Astrocyte (in vitro differentiated cells and primary cell): ENCODE measurements around the gene NT5C1A. TPM values are rescaled to one million over a fixed set of nuclear protein-coding genes. Genes with fewer than 3 reads are reported as not detected.

Experiments
- DNase-seq: peaks from one replicate; pipeline ENCODE4 v3.0.0-alpha.2; 2010; ENCODE audit warnings: low read depth
- FAIRE-seq: peaks from 2 replicates; lab custom pipeline; 2011; peaks lifted over from hg19 to GRCh38; lab: Jason Lieb, UNC
- H2AFZ ChIP-seq: 2 replicates; pipeline ENCODE4 v1.6.0; 2012; ENCODE audit warnings: low read depth, low read length, inconsistent platforms
- H3K27ac ChIP-seq: 2 replicates; pipeline ENCODE4 v1.5.1; 2011; ENCODE audit warnings: low read depth, low read length, inconsistent platforms
- H3K27me3 ChIP-seq: 2 replicates; pipeline ENCODE4 v1.6.0; 2011; ENCODE audit warnings: low read length, inconsistent platforms; ENCODE audit not compliant: insufficient read depth
- H3K36me3 ChIP-seq: 2 replicates; pipeline ENCODE4 v1.5.1; 2011; ENCODE audit warnings: low read length, inconsistent platforms; ENCODE audit not compliant: insufficient read depth
- H3K4me1 ChIP-seq: 2 replicates; pipeline ENCODE4 v1.5.1; 2011; ENCODE audit warnings: low read length, inconsistent platforms; ENCODE audit not compliant: insufficient read depth
- H3K4me2 ChIP-seq: 2 replicates; pipeline ENCODE4 v1.6.0; 2012; ENCODE audit warnings: low read length, inconsistent platforms
- H3K4me3 ChIP-seq: 2 replicates; pipeline ENCODE4 v1.5.1; 2011; ENCODE audit warnings: low read depth, mild to moderate bottlenecking, low read length, inconsistent platforms; ENCODE audit not compliant: insufficient read depth
- H3K79me2 ChIP-seq: 2 replicates; pipeline ENCODE4 v1.6.0; 2012; ENCODE audit warnings: mild to moderate bottlenecking, low read length, inconsistent platforms; ENCODE audit not compliant: insufficient read depth
- H3K9ac ChIP-seq: 2 replicates; pipeline ENCODE4 v1.6.0; 2012; ENCODE audit warnings: mild to moderate bottlenecking, low read length, inconsistent platforms
- H3K9me3 ChIP-seq: 2 replicates; pipeline ENCODE4 v1.5.1; 2012; ENCODE audit warnings: low read depth, mild to moderate bottlenecking, low read length, inconsistent platforms; ENCODE audit not compliant: insufficient read depth
- H4K20me1 ChIP-seq: 2 replicates; pipeline ENCODE4 v1.6.0; 2012; ENCODE audit warnings: low read length, inconsistent platforms; ENCODE audit not compliant: insufficient read depth
- H3K27ac Mint-ChIP-seq: one replicate; pipeline ENCODE4 v1.8.0; 2021; ENCODE audit warnings: mild to moderate bottlenecking, mixed read lengths; ENCODE audit not compliant: unreplicated experiment
- H3K27me3 Mint-ChIP-seq: one replicate; pipeline ENCODE4 v1.8.0; 2021; ENCODE audit warnings: low read depth, mixed read lengths; ENCODE audit not compliant: unreplicated experiment
- H3K36me3 Mint-ChIP-seq: one replicate; pipeline ENCODE4 v1.8.0; 2021; ENCODE audit warnings: low read depth, mixed read lengths; ENCODE audit not compliant: unreplicated experiment
- H3K4me1 Mint-ChIP-seq: one replicate; pipeline ENCODE4 v1.8.0; 2021; ENCODE audit warnings: low read depth, mixed read lengths; ENCODE audit not compliant: unreplicated experiment
- H3K4me3 Mint-ChIP-seq: one replicate; pipeline ENCODE4 v1.8.0; 2021; ENCODE audit warnings: mild to moderate bottlenecking, moderate library complexity, mixed read lengths; ENCODE audit not compliant: unreplicated experiment
- H3K9me3 Mint-ChIP-seq: one replicate; pipeline ENCODE4 v1.8.0; 2021; ENCODE audit warnings: mild to moderate bottlenecking, mixed read lengths; ENCODE audit not compliant: unreplicated experiment
- EZH2 ChIP-seq: IDR thresholded peaks from 2 replicates; pipeline ENCODE4 v1.6.1; 2012; ENCODE audit warnings: mild to moderate bottlenecking, low read length, inconsistent platforms; ENCODE audit not compliant: insufficient read depth
- total RNA-seq: library from RNA; stranded (reverse); gene quantifications from 2 replicates; pipeline ENCODE4 v1.2.1, GENCODE V29; 2021
- TF ChIP-seq, protein P1 (sequence below): IDR thresholded peaks from 2 replicates; pipeline ENCODE4 v1.5.1; 2011; ENCODE audit warnings: low read depth, mild to moderate bottlenecking, inconsistent platforms, low read length, moderate library complexity; ENCODE audit not compliant: insufficient read depth

Gene NT5C1A
- total RNA-seq, 1 donor from 2014 or later, result 0.20 TPM

DNA sequence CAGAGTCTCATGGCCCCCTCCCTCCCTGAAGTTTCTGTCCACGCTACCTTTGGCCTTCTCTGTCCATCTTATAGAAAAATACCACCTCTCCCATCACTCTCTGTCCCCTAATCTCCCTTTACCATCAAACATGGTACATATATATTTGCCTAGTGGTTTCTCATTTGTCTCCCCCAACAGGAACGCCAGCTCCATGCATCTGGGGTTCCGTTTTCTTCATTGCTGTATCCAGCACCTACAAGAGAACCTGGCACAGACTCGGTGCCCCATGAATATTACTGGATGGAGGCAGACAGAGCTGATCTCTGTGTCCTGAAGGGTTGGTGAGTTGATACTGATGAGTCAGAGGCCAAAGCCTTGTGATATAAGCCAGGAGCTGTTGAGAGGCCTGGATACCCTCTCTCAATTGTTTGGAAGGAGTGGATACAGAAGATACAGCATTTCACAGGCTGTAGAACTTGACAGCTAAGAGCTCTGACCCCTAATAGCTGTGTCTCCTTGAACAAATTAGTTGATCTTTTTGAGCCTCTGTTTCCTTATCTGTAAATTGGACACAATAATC lies 54.3 kb downstream of the NT5C1A start:
- peaks cover 6% of the 10 kb centered on the region for H3K27me3 Mint-ChIP-seq
- no peaks in the 10 kb centered on the region for H4K20me1 ChIP-seq
- no peak for DNase-seq
- no peaks in the 10 kb centered on the region for H3K79me2 ChIP-seq
- no peak for TF ChIP-seq EZH2
- TF ChIP-seq, protein P1, sequence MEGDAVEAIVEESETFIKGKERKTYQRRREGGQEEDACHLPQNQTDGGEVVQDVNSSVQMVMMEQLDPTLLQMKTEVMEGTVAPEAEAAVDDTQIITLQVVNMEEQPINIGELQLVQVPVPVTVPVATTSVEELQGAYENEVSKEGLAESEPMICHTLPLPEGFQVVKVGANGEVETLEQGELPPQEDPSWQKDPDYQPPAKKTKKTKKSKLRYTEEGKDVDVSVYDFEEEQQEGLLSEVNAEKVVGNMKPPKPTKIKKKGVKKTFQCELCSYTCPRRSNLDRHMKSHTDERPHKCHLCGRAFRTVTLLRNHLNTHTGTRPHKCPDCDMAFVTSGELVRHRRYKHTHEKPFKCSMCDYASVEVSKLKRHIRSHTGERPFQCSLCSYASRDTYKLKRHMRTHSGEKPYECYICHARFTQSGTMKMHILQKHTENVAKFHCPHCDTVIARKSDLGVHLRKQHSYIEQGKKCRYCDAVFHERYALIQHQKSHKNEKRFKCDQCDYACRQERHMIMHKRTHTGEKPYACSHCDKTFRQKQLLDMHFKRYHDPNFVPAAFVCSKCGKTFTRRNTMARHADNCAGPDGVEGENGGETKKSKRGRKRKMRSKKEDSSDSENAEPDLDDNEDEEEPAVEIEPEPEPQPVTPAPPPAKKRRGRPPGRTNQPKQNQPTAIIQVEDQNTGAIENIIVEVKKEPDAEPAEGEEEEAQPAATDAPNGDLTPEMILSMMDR, result no peak
- no peak overlapping the region for H3K27ac Mint-ChIP-seq
- H3K36me3 ChIP-seq, result no peaks in the 10 kb centered on the region
- no peak overlapping the region for H2AFZ ChIP-seq
- H3K9me3 Mint-ChIP-seq, result peaks cover 4% of the 10 kb centered on the region
- H3K4me2 ChIP-seq, result no peak overlapping the region
- H3K36me3 Mint-ChIP-seq, result no peaks in the 10 kb centered on the region
- no peak overlapping the region for H3K4me3 Mint-ChIP-seq
- no peak overlapping the region for H3K27ac ChIP-seq
- H3K4me3 ChIP-seq, result no peak overlapping the region
- H3K4me1 ChIP-seq, result no peaks in the 10 kb centered on the region
- no peak overlapping the region for H3K9ac ChIP-seq
- no peaks in the 10 kb centered on the region for H3K27me3 ChIP-seq
- no peak for FAIRE-seq
- H3K9me3 ChIP-seq, result no peaks in the 10 kb centered on the region
- no peaks in the 10 kb centered on the region for H3K4me1 Mint-ChIP-seq

DNA sequence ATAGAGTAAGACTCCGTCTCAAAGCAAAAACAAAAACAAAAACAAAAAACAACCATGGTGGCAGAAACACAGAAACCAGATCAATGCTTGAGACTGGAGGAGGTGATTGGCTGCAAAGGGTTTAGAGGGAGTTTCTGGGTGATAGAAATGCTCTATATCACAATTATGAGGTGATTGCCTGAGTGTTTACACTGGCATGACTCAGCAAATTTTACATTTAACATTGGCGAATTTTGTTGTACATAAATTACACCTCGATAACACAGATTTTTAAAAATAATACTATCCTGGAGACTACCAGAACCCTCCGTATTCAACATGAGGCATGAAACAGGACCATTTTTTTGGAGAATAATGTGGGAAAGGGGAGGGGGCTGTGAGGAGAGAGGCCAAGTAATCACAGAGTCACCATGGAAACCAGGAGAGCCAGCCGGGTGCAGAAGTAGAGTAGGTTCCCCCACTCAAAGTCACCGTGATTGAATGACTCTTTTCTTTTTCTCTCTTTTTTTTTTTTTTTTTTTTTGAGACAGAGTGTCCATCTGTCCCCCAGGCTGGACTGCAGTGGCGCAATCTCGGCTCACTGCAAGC lies 56.7 kb downstream of the NT5C1A start:
- TF ChIP-seq EZH2, result no peak
- TF ChIP-seq, protein P1, result no peak
- no peak overlapping the region for H3K9ac ChIP-seq
- H3K9me3 ChIP-seq, result no peaks in the 10 kb centered on the region
- peaks cover 16% of the 10 kb centered on the region for H3K27me3 Mint-ChIP-seq
- H2AFZ ChIP-seq, result no peak overlapping the region
- no peaks in the 10 kb centered on the region for H3K36me3 ChIP-seq
- FAIRE-seq (no peak), DNase-seq (no peak)
- no peaks in the 10 kb centered on the region for H4K20me1 ChIP-seq
- no peak overlapping the region for H3K27ac ChIP-seq
- no peaks in the 10 kb centered on the region for H3K79me2 ChIP-seq
- no peak overlapping the region for H3K27ac Mint-ChIP-seq
- no peak overlapping the region for H3K4me2 ChIP-seq
- H3K4me1 Mint-ChIP-seq, result no peaks in the 10 kb centered on the region
- no peak overlapping the region for H3K4me3 Mint-ChIP-seq
- H3K4me1 ChIP-seq, result no peaks in the 10 kb centered on the region
- H3K4me3 ChIP-seq, result no peak overlapping the region
- peaks cover 5% of the 10 kb centered on the region for H3K36me3 Mint-ChIP-seq
- H3K27me3 ChIP-seq, result no peaks in the 10 kb centered on the region
- H3K9me3 Mint-ChIP-seq, result peaks cover 8% of the 10 kb centered on the region

- Mint-ChIP-seq H3K36me3 (peaks cover 5% of the 10 kb centered on the region), H3K4me1 (no peaks in the 10 kb centered on the region), H3K27me3 (peaks cover 19% of the 10 kb centered on the region), H3K27ac (no peak overlapping the region), H3K9me3 (peaks cover 8% of the 10 kb centered on the region), H3K4me3 (no peak overlapping the region)
- Histone ChIP-seq H3K27me3 (no peaks in the 10 kb centered on the region), H2AFZ (no peak overlapping the region), H3K4me3 (no peak overlapping the region), H3K27ac (no peak overlapping the region), H3K79me2 (no peaks in the 10 kb centered on the region), H3K9ac (no peak overlapping the region), H3K4me2 (no peak overlapping the region), H4K20me1 (no peaks in the 10 kb centered on the region), H3K4me1 (no peaks in the 10 kb centered on the region), H3K9me3 (no peaks in the 10 kb centered on the region), H3K36me3 (no peaks in the 10 kb centered on the region)
- TF ChIP-seq EZH2, result no peak
- TF ChIP-seq, protein P1, result no peak
- DNase-seq, result no peak
- no peak for FAIRE-seq
Observed at GRCh38 chr1:39614488-39614887, 57.4 kb downstream of the NT5C1A start.
